GM12878 (cell line): ENCODE measurements around the gene SLC51A. TPM values are rescaled to one million over a fixed set of nuclear protein-coding genes. Genes with fewer than 3 reads are reported as not detected.

Experiments
- ATAC-seq: fragments of 200-7000 bp; cut with Tn5 transposase; 3 replicates; pipeline ENCODE4 v1.9.1; 2020; ENCODE audit warnings: mild to moderate bottlenecking, moderate library complexity
- BruUV-seq: library from RNA; stranded (reverse); fragments of 400-500 nt; replicated peaks from 2 replicates; lab custom pipeline; 2021; lab: Mats Ljungman, UMichigan
- CTCF ChIA-PET: fragments of 300-600 bp; sonication (Branson Sonifier 250); formaldehyde crosslinking; extraction: SDS; loops from one replicate; lab custom pipeline; 2021; ENCODE audit warnings: inconsistent platforms; lab: Yijun Ruan, JAX
- POLR2A ChIA-PET: fragments of 350-600 bp; formaldehyde crosslinking; extraction: SDS; loops from one replicate; lab custom pipeline; 2021; ENCODE audit warnings: inconsistent platforms; lab: Charles Lee
- RAD21 ChIA-PET: fragments of 300-600 bp; sonication (Branson Sonifier 250); formaldehyde crosslinking; loops from one replicate; lab custom pipeline; 2023; ENCODE audit warnings: antibody characterized with exemption; ENCODE audit not compliant: unreplicated experiment; lab: Charles Lee
- SMC1A ChIA-PET: fragments of 300-600 bp; sonication (Branson Sonifier 250); formaldehyde crosslinking; loops from one replicate; lab custom pipeline; 2023; ENCODE audit not compliant: unreplicated experiment, uncharacterized antibody; lab: Charles Lee
- DNase-seq: peaks from one replicate; pipeline ENCODE4 v3.0.0-alpha.2; 2011; ENCODE audit warnings: low read depth, low spot score
- FAIRE-seq: peaks from 3 replicates; lab custom pipeline; 2011; peaks lifted over from hg19 to GRCh38; lab: Jason Lieb, UNC
- H2AFZ ChIP-seq: 2 replicates; pipeline ENCODE4 v1.6.0; 2011; ENCODE audit warnings: low read depth, low read length, control low read depth; ENCODE audit not compliant: control insufficient read depth
- H3K27ac ChIP-seq: 2 replicates; pipeline ENCODE4 v1.5.1; 2011; ENCODE audit warnings: control low read depth; ENCODE audit not compliant: control insufficient read depth, insufficient read depth
- H3K27me3 ChIP-seq, 2 experiments: replicated peaks in 1 of 2; 2 replicates each; pipeline versions ENCODE4 v1.6.0 to v1.6.1; 2011; ENCODE audit warnings: low read length in 1 of 2; ENCODE audit not compliant: control insufficient read depth in 2 of 2, insufficient read depth in 2 of 2
- H3K36me3 ChIP-seq, 2 experiments: 2 replicates each; pipeline ENCODE4 v1.5.1; 2011; ENCODE audit warnings: low read length in 1 of 2; ENCODE audit not compliant: control insufficient read depth in 2 of 2, insufficient read depth in 2 of 2
- H3K4me1 ChIP-seq: 2 replicates; pipeline ENCODE4 v1.6.1; 2011; ENCODE audit warnings: mild to moderate bottlenecking, low read length, moderate library complexity, mixed read lengths; ENCODE audit not compliant: control insufficient read depth, insufficient read depth
- H3K4me2 ChIP-seq: 2 replicates; pipeline ENCODE4 v1.6.0; 2011; ENCODE audit warnings: control low read depth; ENCODE audit not compliant: control insufficient read depth, insufficient read depth
- H3K4me3 ChIP-seq: fragments of 200-600 bp; sonication (generic); 2 replicates; pipeline ENCODE4 v1.5.1; 2016
- H3K79me2 ChIP-seq: 2 replicates; pipeline ENCODE4 v1.6.0; 2011; ENCODE audit warnings: low read length; ENCODE audit not compliant: control insufficient read depth, insufficient read depth
- H3K9ac ChIP-seq: 2 replicates; pipeline ENCODE4 v1.8.0; 2011; ENCODE audit warnings: low read length, control low read depth, mixed read lengths; ENCODE audit not compliant: control insufficient read depth, insufficient read depth
- H3K9me3 ChIP-seq: replicated peaks from 3 replicates; pipeline ENCODE4 v1.5.1; 2011; ENCODE audit warnings: mild to moderate bottlenecking, low read length; ENCODE audit not compliant: control insufficient read depth, insufficient read depth
- H4K20me1 ChIP-seq: 2 replicates; pipeline ENCODE4 v1.6.0; 2011; ENCODE audit not compliant: control insufficient read depth, insufficient read depth
- KDM1A ChIP-seq: fragments of 200-600 bp; sonication (generic); IDR thresholded peaks from 2 replicates; pipeline ENCODE4 v1.6.1; 2016; ENCODE audit warnings: borderline replicate concordance
- PAX5 ChIP-seq: IDR thresholded peaks from 2 replicates; pipeline ENCODE4 v1.6.1; 2011; ENCODE audit warnings: low read depth, low read length, borderline replicate concordance
- SP1 ChIP-seq: IDR thresholded peaks from one replicate; pipeline ENCODE4 v1.6.1; 2011; ENCODE audit warnings: low read depth, low read length
- USF1 ChIP-seq: IDR thresholded peaks from 2 replicates; pipeline ENCODE4 v1.6.1; 2011; ENCODE audit warnings: borderline replicate concordance, low read depth, mild to moderate bottlenecking, moderate library complexity, mixed read lengths, low read length; ENCODE audit not compliant: insufficient read depth; ENCODE audit errors: extremely low read length
- WGBS: methylation state at CpG from one replicate; pipeline ENCODE4 v1.1.6; 2016; ENCODE audit warnings: low lambda C conversion rate; ENCODE audit not compliant: insufficient replicate concordance, insufficient coverage; ENCODE audit errors: missing lambda C conversion rate; 5-methylcytosine and 5-hydroxymethylcytosine counted together
- in situ Hi-C: fragments of 300-500 bp; cut with MboI; formaldehyde crosslinking; loops from 9 replicates; pipeline ENCODE4 v1.14.3; 2018; ENCODE audit warnings: mixed read lengths
- intact Hi-C: fragments of 100-400 bp; cut with micrococcal nuclease; formaldehyde crosslinking; loops from one replicate; pipeline ENCODE4 v1.14.2; 2022; ENCODE audit not compliant: unreplicated experiment
- polyA plus RNA-seq, 11 experiments: library from polyadenylated mRNA; depleted of rRNA in 4 of 11; unstranded in 6 of 11; stranded (reverse) in 5 of 11; fragments of >200 nt; fragmentation: Nextera tagmentation in 4 of 11; fragmentation: Illumina TruSeq in 1 of 11; extraction: Ambion mirVana in 4 of 11; extraction: Trizol in 1 of 11; gene quantifications; 1 replicate in 1 of 11; 2 replicates in 10 of 11; pipeline versions ENCODE4 v1.2.1 to v1.2.3, GENCODE V29; 2011 to 2016; ENCODE audit warnings: inconsistent platforms in 2 of 11, missing spikeins in 2 of 11, low read depth in 1 of 11
- total RNA-seq, 4 experiments: library from RNA; depleted of rRNA in 3 of 4; stranded (reverse); fragments of >200 nt in 3 of 4; fragmentation: Illumina TruSeq in 1 of 4; extraction: Trizol in 1 of 4; gene quantifications; 2 replicates each; pipeline versions ENCODE4 v1.2.1 to v1.2.3, GENCODE V29; 2013 to 2021

SLC51A gene
- total and polyA plus RNA-seq, 10 of the 15 experiments (the other 5 are each of a cell fraction or from before 2014, with no cell fraction given), result 0.99 to 3.9 (median 2.2) TPM; not detected in 6

DNA sequence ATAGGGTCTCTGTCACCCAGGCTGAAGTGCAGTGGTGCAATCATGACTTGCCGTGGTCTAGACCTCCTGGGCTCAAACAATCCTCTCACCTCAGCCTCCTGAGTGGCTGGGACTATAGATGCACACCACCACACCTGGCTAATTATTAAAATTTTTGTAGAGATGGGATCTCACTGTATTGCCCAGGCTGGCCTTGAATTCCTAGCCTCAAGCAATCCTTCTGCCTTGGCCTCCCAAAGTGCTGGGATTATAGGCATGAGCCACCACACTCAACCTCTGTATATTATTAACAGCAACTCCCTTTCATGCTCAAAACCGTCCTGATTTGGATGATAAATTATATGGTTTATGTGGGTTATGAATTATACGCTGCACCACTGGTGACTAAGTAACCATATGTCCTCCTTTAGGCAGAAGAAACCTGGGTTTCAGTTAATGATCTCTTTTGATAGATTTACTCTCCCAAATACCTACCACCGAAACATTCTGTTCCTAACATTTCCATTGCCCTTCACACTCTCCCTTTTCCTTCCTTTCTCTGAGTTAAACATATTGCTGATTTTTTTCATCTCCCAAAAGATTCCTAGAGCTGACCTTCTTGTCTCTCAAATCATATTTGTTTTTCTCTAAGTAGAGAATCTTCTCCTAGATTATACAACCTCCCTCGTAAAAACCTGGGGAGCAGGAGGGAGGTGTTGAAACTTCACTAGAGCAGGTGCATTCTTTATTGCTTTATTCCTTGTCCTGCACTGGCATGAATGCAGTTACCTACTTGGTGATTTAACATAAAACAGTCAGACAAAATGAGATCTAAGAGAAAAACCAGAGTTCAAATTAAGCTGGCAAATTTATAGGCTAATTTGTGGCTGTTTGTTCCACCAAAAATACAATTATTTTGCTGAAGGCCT is 38.3 kb downstream of the SLC51A start:
- no peaks in the 10 kb centered on the region for H3K4me1 ChIP-seq
- H3K36me3 ChIP-seq, result peaks cover 1 to 12% of the 10 kb centered on the region in 2 experiments; a peak in 3 of 4 replicates
- TSS peak; percentile 38 for BruUV-seq
- peaks cover 2% of the 10 kb centered on the region for H3K79me2 ChIP-seq
- ATAC-seq (no peak), DNase-seq (no peak), FAIRE-seq (no peak)
- no peak overlapping the region for H3K9ac ChIP-seq
- H2AFZ ChIP-seq, result no peak overlapping the region
- no peak overlapping the region for H3K4me2 ChIP-seq
- WGBS, result 70% methylated on average over 5 of the region's 5 CpGs
- peaks cover 2% of the 10 kb centered on the region; the same call in 1 of the 3 replicates for H3K9me3 ChIP-seq
- SMC1A ChIA-PET, result interaction anchor here (0.6 to 1.8 kb wide), 15 partner anchors 19 to 386 kb away, joined by 3 to 9 read pairs (median 3); no protein-coding TSS in a partner anchor
- peaks cover 4% of the 10 kb centered on the region; the same call in 1 of the 2 replicates for H4K20me1 ChIP-seq
- POLR2A ChIA-PET, result interaction anchor here (0.5 to 1.1 kb wide), 2 partner anchors 27 to 247 kb away, joined by 3 to 8 read pairs; no protein-coding TSS in a partner anchor
- no peak overlapping the region for H3K27ac ChIP-seq
- CTCF ChIA-PET, result interaction anchor here (0.7 to 3.0 kb wide), 16 partner anchors 11 to 268 kb away, joined by 3 to 48 read pairs (median 3); no protein-coding TSS in a partner anchor
- no peak overlapping the region for H3K4me3 ChIP-seq
- intact Hi-C loops, result loop anchor here (5.0 to 10.0 kb wide), 2 partner anchors 110 to 188 kb away; no protein-coding TSS in a partner anchor
- TF ChIP-seq PAX5 (no peak), SP1 (no peak), KDM1A (no peak), USF1 (no peak)
- TF ChIP-seq, all 136 proteins: peak for 0
- no peaks in the 10 kb centered on the region for H3K27me3 ChIP-seq
- RAD21 ChIA-PET, result interaction anchor here (1.3 to 3.1 kb wide), 3 partner anchors 263 to 269 kb away, joined by 9 to 17 read pairs (median 15); no protein-coding TSS in a partner anchor
- in situ Hi-C loops, result loop anchor here (5.0 kb wide), 1 partner anchor 268 kb away; no protein-coding TSS in a partner anchor
